DMS 273 (cell line): ENCODE results near the gene HACD2.

Source experiments
- DNase-seq: peaks from one replicate; lab custom pipeline; 2025; ENCODE audit not compliant: unreplicated experiment; lab: John Stamatoyannopoulos, UW

Gene HACD2

GRCh38 chr3:123486460-123486859, 98.4 kb downstream of the HACD2 start:
- no peak for DNase-seq

GRCh38 chr3:123485551-123485950, 99.3 kb downstream of the HACD2 start:
- DNase-seq, result no peak

- no peak for DNase-seq
Observed at GRCh38 chr3:123483146-123483545, 101.7 kb downstream of the HACD2 start.

- DNase-seq, result no peak
Observed at GRCh38 chr3:123481722-123482457, 103.0 kb downstream of the HACD2 start.

GRCh38 chr3:123481071-123481470, 103.8 kb downstream of the HACD2 start:
- no peak for DNase-seq

- DNase-seq, result no peak
Observed at GRCh38 chr3:123480428-123480827, 104.4 kb downstream of the HACD2 start.

- DNase-seq, result no peak
Observed at GRCh38 chr3:123479891-123480290, 105.0 kb downstream of the HACD2 start.

GRCh38 chr3:123478314-123478713, 106.5 kb downstream of the HACD2 start:
- no peak for DNase-seq

GRCh38 chr3:123476967-123477750, 107.7 kb downstream of the HACD2 start:
- no peak for DNase-seq

- no peak for DNase-seq
Observed at GRCh38 chr3:123475786-123476185, 109.1 kb downstream of the HACD2 start.

GRCh38 chr3:123471106-123471505, 113.7 kb downstream of the HACD2 start:
- DNase-seq, result no peak

- no peak for DNase-seq
Observed at GRCh38 chr3:123469323-123469995, 115.4 kb downstream of the HACD2 start.

- DNase-seq, result no peak
Observed at GRCh38 chr3:123467046-123467445, 117.8 kb downstream of the HACD2 start.

GRCh38 chr3:123464211-123464610, 120.6 kb downstream of the HACD2 start:
- DNase-seq, result no peak

- no peak for DNase-seq
Observed at GRCh38 chr3:123459862-123460261, 125.0 kb downstream of the HACD2 start.

- no peak for DNase-seq
Observed at GRCh38 chr3:123458255-123458654, 126.6 kb downstream of the HACD2 start.

GRCh38 chr3:123457841-123458240, 127.0 kb downstream of the HACD2 start:
- no peak for DNase-seq

GRCh38 chr3:123453675-123454074, 131.2 kb downstream of the HACD2 start:
- no peak for DNase-seq

- no peak for DNase-seq
Observed at GRCh38 chr3:123451186-123451585, 133.7 kb downstream of the HACD2 start.

GRCh38 chr3:123449997-123450604, 134.8 kb downstream of the HACD2 start:
- peak; percentile 61 for DNase-seq
